ENCODE measurements around the gene SERPINI2.

DNA sequence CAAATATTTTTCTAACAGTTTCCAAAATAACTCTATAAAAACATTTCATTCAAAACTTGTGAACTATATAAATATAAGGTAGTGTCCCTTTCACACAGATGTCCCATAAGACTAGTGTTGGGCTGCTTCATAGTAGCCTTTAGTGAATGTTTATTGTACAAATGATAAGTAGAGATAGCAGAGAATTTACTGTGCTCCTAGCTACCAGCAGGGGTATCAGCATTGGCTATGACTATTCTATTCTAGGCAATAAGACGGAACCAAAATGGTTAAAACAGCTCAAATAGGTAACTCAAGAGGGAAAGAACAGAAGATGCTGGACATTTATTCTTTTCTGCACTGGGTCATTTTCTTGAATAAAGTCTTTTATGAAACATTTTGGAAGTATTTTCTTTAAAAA is 22.6 kb downstream of the SERPINI2 start:
- TF ChIP-seq CTCF (IDR thresholded peaks at IDR 0.05; ENCODE audit: extremely low read depth in 1 of 2, insufficient read depth in 1 of 2, low read depth in 1 of 2, low read length in 2 of 2) = no peak
- TF ChIP-seq JUN (IDR thresholded peaks at IDR 0.05; ENCODE audit: borderline replicate concordance, insufficient read depth, insufficient read length, low read depth) = no peak
- no peak for TF ChIP-seq FOS (IDR thresholded peaks at IDR 0.05; ENCODE audit: borderline replicate concordance, insufficient read depth, low read length)
- no peak for TF ChIP-seq MYC (IDR thresholded peaks at IDR 0.05; ENCODE audit: low read depth, low read length)
